PC-3 (cell line): Measurements from ENCODE around the gene DGLUCY. TPM values are rescaled to one million over a fixed set of nuclear protein-coding genes. Genes with fewer than 3 reads are reported as not detected.

Experiments
- ATAC-seq: fragments of 200-7000 bp; cut with Tn5 transposase; 2 replicates; pipeline ENCODE4 v1.9.1; 2020; ENCODE audit warnings: mild to moderate bottlenecking, moderate library complexity
- BruUV-seq: library from RNA; stranded (reverse); fragments of 400-500 nt; replicated peaks from 2 replicates; lab custom pipeline; 2021; lab: Mats Ljungman, UMichigan
- CTCF ChIA-PET: fragments of 300-600 bp; sonication (Branson Sonifier 250); formaldehyde crosslinking; loops from one replicate; lab custom pipeline; 2022; ENCODE audit warnings: antibody characterized with exemption; lab: Charles Lee
- POLR2A ChIA-PET: fragments of 300-600 bp; sonication (Branson Sonifier 250); formaldehyde crosslinking; loops from one replicate; lab custom pipeline; 2022; ENCODE audit warnings: antibody characterized with exemption; ENCODE audit not compliant: unreplicated experiment; lab: Charles Lee
- DNase-seq: peaks from one replicate; pipeline ENCODE4 v3.0.0-alpha.2; 2015
- H2AFZ ChIP-seq: fragments of 300-600 bp; sonication (generic); 2 replicates; pipeline ENCODE4 v1.6.0; 2016; ENCODE audit warnings: antibody characterized with exemption, low read length
- H3F3A ChIP-seq: fragments of 300-600 bp; sonication (generic); one replicate; pipeline ENCODE4 v1.6.0; 2017; ENCODE audit warnings: antibody characterized with exemption, low read length, control low read depth, mild to moderate bottlenecking; ENCODE audit not compliant: unreplicated experiment
- H3K27ac ChIP-seq: fragments of 300-600 bp; sonication (generic); 2 replicates; pipeline ENCODE4 v1.5.1; 2016; ENCODE audit warnings: mild to moderate bottlenecking, low read length
- H3K27me3 ChIP-seq: fragments of 300-600 bp; sonication (generic); 2 replicates; pipeline ENCODE4 v1.6.1; 2016; ENCODE audit warnings: low read length, mixed read lengths
- H3K36me3 ChIP-seq: fragments of 300-600 bp; sonication (generic); 2 replicates; pipeline ENCODE4 v1.6.1; 2016; ENCODE audit warnings: low read depth, mixed run types, low read length, mixed read lengths
- H3K4me1 ChIP-seq: fragments of 300-600 bp; sonication (generic); 2 replicates; pipeline ENCODE4 v1.5.1; 2016; ENCODE audit warnings: low read length; ENCODE audit not compliant: insufficient read depth
- H3K4me2 ChIP-seq: fragments of 300-600 bp; sonication (generic); 2 replicates; pipeline ENCODE4 v1.6.0; 2016; ENCODE audit warnings: low read length
- H3K4me3 ChIP-seq: fragments of 300-600 bp; sonication (generic); 2 replicates; pipeline ENCODE4 v1.5.1; 2016; ENCODE audit warnings: mild to moderate bottlenecking, low read length, mixed read lengths
- H3K79me2 ChIP-seq: fragments of 300-600 bp; sonication (generic); 2 replicates; pipeline ENCODE4 v1.6.1; 2017; ENCODE audit warnings: low read length, mixed read lengths
- H3K9ac ChIP-seq: fragments of 300-600 bp; sonication (generic); 2 replicates; pipeline ENCODE4 v1.6.0; 2016; ENCODE audit warnings: mild to moderate bottlenecking, low read length
- H3K9me2 ChIP-seq: fragments of 300-600 bp; sonication (generic); replicated peaks from 2 replicates; pipeline ENCODE4 v1.6.1; 2016; ENCODE audit warnings: mixed run types, low read length, mixed read lengths
- H3K9me3 ChIP-seq: fragments of 300-600 bp; sonication (generic); 2 replicates; pipeline ENCODE4 v1.6.1; 2016; ENCODE audit warnings: low read length, mixed read lengths
- H4K20me1 ChIP-seq: fragments of 300-600 bp; sonication (generic); 2 replicates; pipeline ENCODE4 v1.6.1; 2016; ENCODE audit warnings: low read length, mixed read lengths
- EZH2 ChIP-seq: fragments of 300-600 bp; sonication (generic); IDR thresholded peaks from one replicate; pipeline ENCODE4 v1.6.1; 2017; ENCODE audit warnings: antibody characterized with exemption, mild to moderate bottlenecking, low read length; ENCODE audit not compliant: unreplicated experiment
- EZH2phosphoT487 ChIP-seq: fragments of 300-600 bp; sonication (generic); IDR thresholded peaks from 2 replicates; pipeline ENCODE4 v1.6.1; 2018; ENCODE audit warnings: mild to moderate bottlenecking, antibody characterized with exemption, low read length, borderline replicate concordance
- intact Hi-C: fragments of 100-400 bp; cut with micrococcal nuclease; formaldehyde crosslinking; loops from 2 replicates; pipeline ENCODE4 v1.9.0; 2023
- total RNA-seq: library from RNA; depleted of rRNA; stranded (reverse); fragments of >200 nt; gene quantifications from 2 replicates; pipeline ENCODE4 v1.2.3, GENCODE V29; 2014
- TF ChIP-seq, protein P1 (sequence below): fragments of 300-600 bp; sonication (generic); conservative IDR thresholded peaks from 2 replicates; pipeline ENCODE4 v1.5.1; 2017; ENCODE audit warnings: antibody characterized with exemption, low read depth, mild to moderate bottlenecking, low read length

DGLUCY gene
- total RNA-seq, 1 experiment from 2014 or later, result 0.84 TPM

- intact Hi-C loops, result no loop called here
- H3K9me2 ChIP-seq, result no peaks in the 10 kb centered on the region
- no peaks in the 10 kb centered on the region for H3K27me3 ChIP-seq
- no peak overlapping the region for H3K27ac ChIP-seq
- BruUV-seq, result no TSS peak
- H3K9ac ChIP-seq, result no peak overlapping the region
- no peaks in the 10 kb centered on the region for H3F3A ChIP-seq
- no peaks in the 10 kb centered on the region for H3K4me1 ChIP-seq
- no peaks in the 10 kb centered on the region for H3K9me3 ChIP-seq
- no peaks in the 10 kb centered on the region for H4K20me1 ChIP-seq
- no peak overlapping the region for H2AFZ ChIP-seq
- DNase-seq, result no peak
- no peak overlapping the region for H3K4me2 ChIP-seq
- TF ChIP-seq EZH2phosphoT487, result no peak
- TF ChIP-seq EZH2, result no peak
- TF ChIP-seq, protein P1, sequence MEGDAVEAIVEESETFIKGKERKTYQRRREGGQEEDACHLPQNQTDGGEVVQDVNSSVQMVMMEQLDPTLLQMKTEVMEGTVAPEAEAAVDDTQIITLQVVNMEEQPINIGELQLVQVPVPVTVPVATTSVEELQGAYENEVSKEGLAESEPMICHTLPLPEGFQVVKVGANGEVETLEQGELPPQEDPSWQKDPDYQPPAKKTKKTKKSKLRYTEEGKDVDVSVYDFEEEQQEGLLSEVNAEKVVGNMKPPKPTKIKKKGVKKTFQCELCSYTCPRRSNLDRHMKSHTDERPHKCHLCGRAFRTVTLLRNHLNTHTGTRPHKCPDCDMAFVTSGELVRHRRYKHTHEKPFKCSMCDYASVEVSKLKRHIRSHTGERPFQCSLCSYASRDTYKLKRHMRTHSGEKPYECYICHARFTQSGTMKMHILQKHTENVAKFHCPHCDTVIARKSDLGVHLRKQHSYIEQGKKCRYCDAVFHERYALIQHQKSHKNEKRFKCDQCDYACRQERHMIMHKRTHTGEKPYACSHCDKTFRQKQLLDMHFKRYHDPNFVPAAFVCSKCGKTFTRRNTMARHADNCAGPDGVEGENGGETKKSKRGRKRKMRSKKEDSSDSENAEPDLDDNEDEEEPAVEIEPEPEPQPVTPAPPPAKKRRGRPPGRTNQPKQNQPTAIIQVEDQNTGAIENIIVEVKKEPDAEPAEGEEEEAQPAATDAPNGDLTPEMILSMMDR, result no peak
- H3K79me2 ChIP-seq, result no peaks in the 10 kb centered on the region
- no peak overlapping the region for H3K4me3 ChIP-seq
- ChIA-PET POLR2A (interaction anchor here (0.6 kb wide), 1 partner anchor 19 kb away, joined by 4 read pairs; no protein-coding TSS in a partner anchor), CTCF (no interaction called here)
- no peak for ATAC-seq
- no peaks in the 10 kb centered on the region for H3K36me3 ChIP-seq
Observed at GRCh38 chr14:91261986-91262549, 148.2 kb downstream of the DGLUCY start.

GRCh38 chr14:91263329-91263728, 149.5 kb downstream of the DGLUCY start:
- Histone ChIP-seq H3K27me3 (no peaks in the 10 kb centered on the region), H3K4me1 (no peaks in the 10 kb centered on the region), H3F3A (no peaks in the 10 kb centered on the region), H3K9me2 (no peaks in the 10 kb centered on the region), H3K4me3 (no peak overlapping the region; the same call in 1 of the 2 replicates), H3K4me2 (peak overlapping the region; percentile 97; the same call in 1 of the 2 replicates), H3K9ac (no peak overlapping the region), H4K20me1 (no peaks in the 10 kb centered on the region), H2AFZ (peak overlapping the region; percentile 91; the same call in 1 of the 2 replicates), H3K36me3 (no peaks in the 10 kb centered on the region), H3K79me2 (no peaks in the 10 kb centered on the region), H3K27ac (no peak overlapping the region), H3K9me3 (no peaks in the 10 kb centered on the region)
- ATAC-seq, result no peak
- no TSS peak for BruUV-seq
- TF ChIP-seq, protein P1, result no peak
- ChIA-PET CTCF (no interaction called here), POLR2A (no interaction called here)
- intact Hi-C loops, result no loop called here
- DNase-seq, result no peak
